GM12878 (cell line): ENCODE measurements around the gene TNRC18.

Source experiments
- ATF7 ChIP-seq: fragments of 450-650 bp; IDR thresholded peaks from 2 replicates; pipeline ENCODE4 v1.6.1; 2016; ENCODE audit warnings: low read depth, mild to moderate bottlenecking
- HDGF ChIP-seq: fragments of 450-650 bp; IDR thresholded peaks from 2 replicates; pipeline ENCODE4 v1.6.1; 2016; ENCODE audit warnings: antibody characterized with exemption

DNA sequence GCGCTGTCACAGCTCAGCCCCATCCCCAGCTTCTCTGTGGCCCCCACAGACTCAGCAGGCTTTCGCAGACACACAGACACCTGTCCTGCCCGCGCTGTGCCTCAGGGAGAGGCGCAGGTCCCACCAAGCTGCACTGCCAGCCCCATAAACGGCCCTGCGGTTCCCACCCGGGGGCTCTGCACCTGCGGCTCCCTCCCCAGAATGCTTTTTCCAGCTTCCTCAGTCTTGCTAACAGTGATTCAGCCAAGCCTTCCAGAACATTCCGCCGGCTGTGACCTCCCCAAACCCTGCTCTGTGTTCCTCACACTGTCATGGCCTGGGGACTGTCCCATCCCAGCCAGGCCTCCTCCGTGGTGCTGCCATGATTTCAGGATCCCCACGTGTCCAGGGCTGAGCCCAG is 27.8 kb upstream of the TNRC18 start:
- TF ChIP-seq ATF7: no peak
- no peak for TF ChIP-seq HDGF
